Stimulated activated naive B cell treated with anti-CD40 and anti-IgM and Interleukin-4, amounts not matched to agents 10 μg/mL and 1 μg/mL and 100 μg/mL, for 72 hours (primary cell): Measurements from ENCODE around the gene FCHO2.
A peak's percentile ranks its signal among the peaks of the same experiment; 100 is the strongest.

ENCODE experiments used
- ATAC-seq, 2 donors: fragments of 150-1000 bp; cut with Tn5 transposase; replicated peaks; 2 replicates each; pipeline ENCODE4 v1.10.0; 2021; ENCODE audit warnings: moderate library complexity in 1 of 2
- DNase-seq: peaks from one replicate; pipeline ENCODE4 v3.0.0; 2021
- H3K27ac Mint-ChIP-seq: one replicate; pipeline ENCODE4 v1.8.0; 2022; ENCODE audit warnings: mild to moderate bottlenecking, mixed read lengths
- H3K27me3 Mint-ChIP-seq, 2 donors: one replicate each; pipeline ENCODE4 v1.8.0; 2022; ENCODE audit warnings: mixed read lengths in 2 of 2
- H3K36me3 Mint-ChIP-seq, 2 donors: one replicate each; pipeline ENCODE4 v1.8.0; 2022; ENCODE audit warnings: mixed read lengths in 2 of 2, mild to moderate bottlenecking in 1 of 2
- H3K4me1 Mint-ChIP-seq, 2 donors: one replicate each; pipeline ENCODE4 v1.8.0; 2022; ENCODE audit warnings: mixed read lengths in 2 of 2, mild to moderate bottlenecking in 1 of 2
- H3K4me3 Mint-ChIP-seq, 2 donors: one replicate each; pipeline ENCODE4 v1.8.0; 2022; ENCODE audit warnings: mild to moderate bottlenecking in 2 of 2, mixed read lengths in 2 of 2, moderate library complexity in 1 of 2
- H3K9me3 Mint-ChIP-seq, 2 donors: one replicate each; pipeline ENCODE4 v1.8.0; 2022; ENCODE audit warnings: mixed read lengths in 2 of 2, mild to moderate bottlenecking in 1 of 2

The FCHO2 gene

GRCh38 chr5:73135429-73136054, 179.7 kb downstream of the FCHO2 start:
- Mint-ChIP-seq H3K4me3 (no peak overlapping the region), H3K4me1 (peaks cover 0 to 2% of the 10 kb centered on the region in 2 donors), H3K36me3 (no peaks in the 10 kb centered on the region), H3K27me3 (peaks cover 36 to 54% of the 10 kb centered on the region in 2 donors), H3K9me3 (no peaks in the 10 kb centered on the region), H3K27ac (no peak overlapping the region)
- DNase-seq: no peak
- peak; percentile 33 to 38 for ATAC-seq

GRCh38 chr5:73136055-73136562, 180.3 kb downstream of the FCHO2 start:
- Mint-ChIP-seq H3K36me3 (no peaks in the 10 kb centered on the region), H3K4me1 (peaks cover 0 to 2% of the 10 kb centered on the region in 2 donors), H3K4me3 (no peak overlapping the region), H3K27ac (no peak overlapping the region), H3K9me3 (no peaks in the 10 kb centered on the region), H3K27me3 (peaks cover 33 to 51% of the 10 kb centered on the region in 2 donors)
- no peak for DNase-seq
- no peak for ATAC-seq

GRCh38 chr5:73137563-73138530, 182.0 kb downstream of the FCHO2 start:
- ATAC-seq (no peak), DNase-seq (no peak)
- Mint-ChIP-seq H3K27ac (no peak overlapping the region), H3K27me3 (peaks cover 38 to 57% of the 10 kb centered on the region in 2 donors), H3K36me3 (no peaks in the 10 kb centered on the region), H3K4me1 (peaks cover 0 to 2% of the 10 kb centered on the region in 2 donors), H3K9me3 (no peaks in the 10 kb centered on the region), H3K4me3 (no peak overlapping the region)

- Mint-ChIP-seq H3K4me1 (peaks cover 0 to 2% of the 10 kb centered on the region in 2 donors), H3K9me3 (no peaks in the 10 kb centered on the region), H3K27me3 (peaks cover 43 to 64% of the 10 kb centered on the region in 2 donors), H3K27ac (no peak overlapping the region), H3K36me3 (no peaks in the 10 kb centered on the region), H3K4me3 (no peak overlapping the region)
- no peak for ATAC-seq
- no peak for DNase-seq
These were observed 183.6 kb downstream of the FCHO2 start for GRCh38 chr5:73139485-73139884.
